Thyroid gland (tissue), 4 donors: Measurements from ENCODE around the gene ABCC1.

Experiments used
- POLR2A ChIP-seq, 2 donors: fragments of 450-650 bp; IDR thresholded peaks; one replicate each; pipeline ENCODE4 v1.6.1; 2017; ENCODE audit warnings: antibody characterized with exemption in 2 of 2, mild to moderate bottlenecking in 2 of 2, moderate library complexity in 1 of 2
- TF ChIP-seq, protein P1 (sequence below), 6 experiments: fragments of 200-600 bp in 3 of 6; fragments of 450-650 bp in 3 of 6; sonication (generic) in 3 of 6; IDR thresholded peaks; one replicate each; pipeline ENCODE4 v1.5.1; 2016 to 2019; ENCODE audit warnings: antibody characterized with exemption in 6 of 6, mild to moderate bottlenecking in 2 of 6, inconsistent platforms in 1 of 6, moderate library complexity in 1 of 6

DNA sequence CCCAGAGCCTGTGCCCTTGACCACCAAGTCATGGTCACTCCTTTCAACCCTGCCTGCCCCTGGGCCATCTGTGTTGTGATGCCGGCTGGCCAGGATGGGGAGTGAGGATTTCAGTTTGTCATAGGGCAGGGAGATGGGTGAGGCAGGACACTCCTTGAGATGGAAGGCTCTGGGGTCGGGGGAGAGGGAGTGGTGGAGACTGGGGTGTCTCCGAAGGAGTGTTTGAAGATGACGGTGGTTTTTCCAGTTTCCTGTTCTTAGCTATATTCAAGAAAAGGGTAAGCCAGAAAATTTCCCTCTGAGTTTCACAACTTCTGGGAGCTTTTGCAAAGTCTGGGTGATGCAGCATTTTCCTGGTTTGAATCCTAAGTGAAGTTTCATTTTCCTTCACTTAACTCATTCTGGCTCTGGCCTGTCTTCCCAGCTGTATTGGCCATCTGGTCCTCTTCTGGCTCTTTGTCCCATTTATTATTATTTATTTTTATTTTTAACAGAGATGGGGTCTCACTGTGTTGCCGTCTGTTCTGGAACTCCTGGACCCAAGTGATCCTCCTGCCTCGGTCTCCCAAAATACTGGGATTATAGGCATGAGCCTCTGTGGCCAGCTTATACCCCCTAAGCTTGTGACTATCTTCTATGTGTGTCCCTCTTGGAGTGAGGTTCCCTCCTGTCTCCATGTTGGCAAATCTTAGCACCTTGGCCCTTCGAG is 27.7 kb downstream of the ABCC1 start:
- TF ChIP-seq, protein P1, sequence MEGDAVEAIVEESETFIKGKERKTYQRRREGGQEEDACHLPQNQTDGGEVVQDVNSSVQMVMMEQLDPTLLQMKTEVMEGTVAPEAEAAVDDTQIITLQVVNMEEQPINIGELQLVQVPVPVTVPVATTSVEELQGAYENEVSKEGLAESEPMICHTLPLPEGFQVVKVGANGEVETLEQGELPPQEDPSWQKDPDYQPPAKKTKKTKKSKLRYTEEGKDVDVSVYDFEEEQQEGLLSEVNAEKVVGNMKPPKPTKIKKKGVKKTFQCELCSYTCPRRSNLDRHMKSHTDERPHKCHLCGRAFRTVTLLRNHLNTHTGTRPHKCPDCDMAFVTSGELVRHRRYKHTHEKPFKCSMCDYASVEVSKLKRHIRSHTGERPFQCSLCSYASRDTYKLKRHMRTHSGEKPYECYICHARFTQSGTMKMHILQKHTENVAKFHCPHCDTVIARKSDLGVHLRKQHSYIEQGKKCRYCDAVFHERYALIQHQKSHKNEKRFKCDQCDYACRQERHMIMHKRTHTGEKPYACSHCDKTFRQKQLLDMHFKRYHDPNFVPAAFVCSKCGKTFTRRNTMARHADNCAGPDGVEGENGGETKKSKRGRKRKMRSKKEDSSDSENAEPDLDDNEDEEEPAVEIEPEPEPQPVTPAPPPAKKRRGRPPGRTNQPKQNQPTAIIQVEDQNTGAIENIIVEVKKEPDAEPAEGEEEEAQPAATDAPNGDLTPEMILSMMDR (IDR thresholded peaks at IDR 0.05) = no peak
- no peak for TF ChIP-seq POLR2A (IDR thresholded peaks at IDR 0.05)
